ENCODE data around the gene EIF5. TPM values are rescaled to one million over a fixed set of nuclear protein-coding genes. Genes with fewer than 3 reads are reported as not detected.
A peak's percentile ranks its signal among the peaks of the same experiment; 100 is the strongest.

The EIF5 gene
- total RNA-seq, 2 donors from 2014 or later: 246 to 287 TPM

GRCh38 chr14:103329401-103330347 is 4.4 kb upstream of the EIF5 start:
- ATAC-seq (no peak), DNase-seq (peak; percentile 40)
- intact Hi-C loops (cut with DNase I): loop anchor here in 1 of 2 donors (10.0 kb wide), 1 partner anchor 55 kb away; the partner anchor contains the start of gene MARK3

GRCh38 chr14:103330536-103330935 is 3.5 kb upstream of the EIF5 start:
- ATAC-seq (no peak), DNase-seq (no peak)
- intact Hi-C loops (cut with DNase I): loop anchor here in 1 of 2 donors (10.0 kb wide), 1 partner anchor 54 kb away; the partner anchor contains the start of gene MARK3

DNA sequence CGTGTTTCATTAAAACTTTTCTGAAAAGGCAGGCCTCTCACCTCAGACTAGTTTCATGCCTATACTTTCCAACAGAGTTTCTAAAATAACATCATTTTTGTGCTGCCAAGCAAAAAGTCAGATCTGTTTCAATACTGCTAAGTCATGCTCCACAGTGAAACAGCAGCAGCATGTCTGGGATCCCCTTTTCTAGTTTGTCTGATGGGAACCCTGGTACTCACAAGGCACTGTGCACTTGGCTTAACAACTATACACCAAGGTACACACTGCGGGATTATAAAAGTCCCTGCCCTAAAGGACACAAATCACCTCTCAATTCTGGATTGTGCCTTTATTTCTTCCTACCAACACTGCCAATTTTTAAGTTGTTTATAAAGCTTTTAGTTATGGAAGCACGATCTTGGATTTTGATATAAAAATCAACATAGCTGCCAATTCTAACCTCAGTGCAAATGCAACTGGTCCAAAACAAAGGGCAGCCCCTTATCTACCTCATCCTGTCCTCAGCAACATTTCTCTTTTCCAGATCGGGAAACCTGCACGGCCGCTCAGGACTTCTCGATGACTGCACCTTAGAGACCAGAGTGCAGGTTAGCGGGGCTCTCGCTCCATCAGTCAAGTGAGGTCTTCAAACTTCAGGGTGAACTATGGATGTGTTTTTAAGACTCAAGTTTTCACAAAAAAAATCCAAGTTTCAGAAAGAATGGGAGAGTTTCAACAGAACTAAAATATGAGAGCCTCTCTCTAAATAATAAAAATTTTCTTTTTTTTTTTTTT is 1.7 kb upstream of the EIF5 start:
- intact Hi-C loops (cut with DNase I): loop anchor here in 1 of 2 donors (10.0 kb wide), 1 partner anchor 52 kb away; the partner anchor contains the start of gene MARK3
- ATAC-seq: no peak
- DNase-seq: no peak

GRCh38 chr14:103334644-103335622 is 896 bp downstream of the EIF5 start:
- peak; percentile 31 to 51 for ATAC-seq

GRCh38 chr14:103336191-103336590 is 2.2 kb downstream of the EIF5 start:
- DNase-seq (no peak), ATAC-seq (no peak)
- intact Hi-C loops (cut with DNase I): loop anchor here in 1 of 2 donors (10.0 kb wide), 1 partner anchor 49 kb away; the partner anchor contains the start of gene MARK3

More at GRCh38 chr14:103334644-103335622, 896 bp downstream of the EIF5 start:
- peak; percentile 81 for DNase-seq
- intact Hi-C loops (cut with DNase I): loop anchor here in 1 of 2 donors (10.0 kb wide), 1 partner anchor 50 kb away; the partner anchor contains the start of gene MARK3

DNA sequence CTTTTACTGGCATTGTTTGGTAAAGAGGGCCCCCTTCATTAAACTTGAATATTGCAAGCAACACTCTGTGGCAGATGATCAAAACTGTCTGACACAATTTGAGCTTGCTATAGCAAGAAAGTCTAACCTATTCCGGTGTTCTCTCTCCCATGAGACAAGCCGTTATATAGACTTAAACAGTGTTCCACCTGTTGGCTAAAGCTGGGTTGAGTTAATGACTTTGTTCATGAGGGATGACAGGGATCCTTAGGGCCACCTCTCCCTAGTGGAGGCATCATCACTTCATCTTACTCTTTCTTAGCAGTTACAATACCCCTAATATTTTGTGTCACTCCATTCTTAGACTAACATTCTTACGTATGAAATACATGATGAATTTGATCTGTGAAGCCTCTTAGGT is 3.8 kb downstream of the EIF5 start:
- ATAC-seq (no peak), DNase-seq (no peak)
- intact Hi-C loops (cut with DNase I): loop anchor here in 1 of 2 donors (10.0 kb wide), 1 partner anchor 47 kb away; the partner anchor contains the start of gene MARK3

- intact Hi-C loops (cut with DNase I): loop anchor here in 1 of 2 donors (10.0 kb wide), 1 partner anchor 45 kb away; the partner anchor contains the start of gene MARK3
- ATAC-seq (no peak), DNase-seq (no peak)
Observed at GRCh38 chr14:103339561-103339960, 5.5 kb downstream of the EIF5 start.

DNA sequence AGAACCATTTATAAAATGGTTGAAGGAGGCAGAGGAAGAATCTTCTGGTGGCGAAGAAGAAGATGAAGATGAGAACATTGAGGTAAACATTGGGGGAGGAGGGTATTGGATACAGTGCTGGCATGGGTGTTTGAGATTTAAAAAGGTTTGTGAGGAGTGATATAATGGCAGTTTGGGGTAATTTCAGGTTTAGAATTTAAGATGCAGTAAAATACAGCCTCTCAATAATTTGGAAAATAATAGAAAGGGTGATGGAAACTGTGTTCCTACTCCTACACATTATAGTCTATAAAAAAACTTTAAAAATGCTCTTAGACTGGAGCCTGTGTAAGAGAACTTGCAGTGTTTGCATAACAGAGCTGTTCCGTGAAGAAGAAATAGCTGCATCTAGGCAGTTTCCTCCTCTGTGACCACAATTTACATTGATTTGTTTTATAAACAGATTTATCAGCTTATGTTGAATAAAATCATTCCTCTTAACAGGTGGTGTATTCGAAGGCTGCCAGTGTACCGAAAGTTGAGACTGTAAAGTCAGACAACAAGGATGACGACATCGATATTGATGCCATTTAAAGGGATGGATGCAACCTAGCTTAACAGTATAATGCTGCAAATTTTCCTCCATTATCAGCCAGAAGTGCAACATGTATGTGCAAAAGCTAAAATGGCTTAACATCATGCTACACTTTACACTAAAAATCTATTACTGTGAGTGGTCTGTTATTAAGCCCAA is 6.6 kb downstream of the EIF5 start:
- no peak for DNase-seq
- intact Hi-C loops (cut with DNase I): no loop called here
- no peak for ATAC-seq

DNA sequence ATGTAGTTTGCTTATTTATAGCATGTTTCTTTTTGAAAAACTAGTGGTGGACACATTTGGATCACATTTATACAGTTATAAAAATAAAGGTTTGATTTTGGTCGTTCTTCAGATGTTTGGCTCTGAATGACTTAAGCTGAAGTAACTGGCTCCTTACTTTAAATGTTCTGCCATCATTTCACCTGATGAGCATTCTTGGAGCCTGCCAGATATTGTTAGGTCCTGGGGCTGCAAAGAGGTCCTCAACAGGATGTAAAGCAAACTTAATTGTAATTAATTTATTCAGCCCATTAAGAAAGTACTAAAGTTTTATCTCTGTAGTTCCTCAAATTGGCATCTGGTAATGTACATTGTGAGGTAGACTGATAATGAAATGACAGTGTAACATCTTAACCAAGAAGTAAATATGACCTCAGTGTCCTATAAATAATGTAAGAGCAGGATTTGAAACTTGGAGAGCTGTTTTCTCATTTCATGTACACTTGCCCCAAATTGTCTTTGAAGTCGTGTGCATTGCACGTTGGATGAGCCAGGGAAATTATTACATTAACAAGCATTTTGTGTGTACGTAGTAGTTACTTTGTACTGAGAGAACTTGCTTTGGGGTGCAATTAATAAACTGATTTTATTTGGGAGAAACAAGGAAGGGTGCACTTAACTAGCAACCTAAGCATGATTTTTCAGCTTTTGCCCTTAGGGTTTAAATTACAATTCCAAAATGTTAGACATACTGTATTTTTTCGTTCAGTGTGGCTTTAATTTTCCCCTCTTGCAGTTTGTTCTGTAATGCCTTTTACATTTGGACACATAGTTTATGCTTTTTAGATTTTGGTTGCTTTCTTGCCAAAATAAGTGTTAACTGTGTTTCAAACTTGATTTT is 7.5 kb downstream of the EIF5 start:
- ATAC-seq (no peak), DNase-seq (no peak)
- intact Hi-C loops (cut with DNase I): no loop called here

DNA sequence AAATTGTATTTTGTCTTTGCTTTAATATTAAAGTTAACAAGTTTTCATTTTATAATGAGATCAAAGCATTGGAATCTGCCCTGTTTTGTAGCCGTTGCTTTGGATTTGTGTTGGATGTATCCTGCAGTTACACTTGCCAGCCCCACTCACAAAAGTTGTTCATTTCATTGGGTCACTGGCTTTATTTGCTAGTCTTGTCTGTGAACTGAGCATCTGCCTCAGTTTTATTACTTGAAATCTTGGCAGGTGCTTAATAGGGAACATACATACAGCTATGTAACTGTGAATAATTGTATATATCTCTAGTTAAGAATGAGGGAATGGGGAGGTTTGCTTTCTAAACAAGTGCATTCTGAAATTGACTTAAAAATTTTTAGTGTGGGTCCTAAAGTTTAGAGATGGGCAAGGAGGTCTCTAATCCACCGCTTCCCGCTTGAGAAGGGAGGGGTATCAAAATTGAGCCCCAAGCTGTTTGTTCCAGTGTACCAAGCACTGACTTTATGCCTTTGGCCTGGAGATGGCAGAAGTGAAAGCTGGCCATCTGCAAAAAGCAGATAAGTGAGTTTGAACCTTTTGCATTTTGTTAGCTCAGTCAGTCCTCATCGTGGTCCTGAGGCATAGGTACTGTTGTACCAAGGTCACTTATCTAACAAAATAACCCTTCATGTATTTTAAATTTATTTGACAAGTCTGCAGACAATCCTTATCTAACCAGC is 9.3 kb downstream of the EIF5 start:
- ATAC-seq (no peak), DNase-seq (no peak)
- intact Hi-C loops (cut with DNase I): no loop called here

- intact Hi-C loops (cut with DNase I): no loop called here
- no peak for DNase-seq
- ATAC-seq: no peak
Observed at GRCh38 chr14:103343905-103344797, 10.1 kb downstream of the EIF5 start.

- ATAC-seq: peak in 1 of 2 donors; percentile 4
- no peak for DNase-seq
- intact Hi-C loops (cut with DNase I): no loop called here
Observed at GRCh38 chr14:103346286-103346685, 12.2 kb downstream of the EIF5 start.

- DNase-seq: no peak
- peak in 1 of 2 donors; percentile 10 for ATAC-seq
- intact Hi-C loops (cut with DNase I): no loop called here
Observed at GRCh38 chr14:103347091-103347815, 13.2 kb downstream of the EIF5 start.

DNA sequence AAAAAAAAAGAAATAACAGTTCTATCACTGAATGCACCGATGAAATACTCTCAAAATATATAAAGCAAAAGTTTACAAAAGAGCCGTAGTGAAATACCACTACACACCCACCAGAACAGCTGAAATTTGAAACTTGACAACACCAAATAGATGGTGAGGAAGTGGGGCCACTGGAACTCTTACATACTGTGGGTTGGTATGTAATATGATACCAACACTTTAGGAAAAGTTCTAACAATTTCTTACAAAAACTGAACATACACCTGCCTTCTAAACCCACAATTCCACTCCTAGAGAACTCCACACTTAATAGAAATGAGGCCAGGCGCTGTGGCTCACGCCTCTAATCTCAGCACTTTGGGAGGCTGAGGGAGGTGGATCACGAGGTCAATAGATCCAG is 14.1 kb downstream of the EIF5 start:
- ATAC-seq (no peak), DNase-seq (no peak)
- intact Hi-C loops (cut with DNase I): no loop called here

All from left cardiac atrium (tissue), 4 donors.